Liver (tissue), 9 donors: ENCODE data around the gene GGT6. TPM values are rescaled to one million over a fixed set of nuclear protein-coding genes. Genes with fewer than 3 reads are reported as not detected.

ENCODE experiments used
- DNase-seq: peaks from one replicate; pipeline ENCODE4 v3.0.0-alpha.2; 2017; ENCODE audit warnings: low spot score
- H3K27ac ChIP-seq, 2 donors: one replicate each; pipeline ENCODE4 v1.7.0; 2013; ENCODE audit warnings: inconsistent platforms in 2 of 2, low read length in 2 of 2, control low read depth in 1 of 2, low read depth in 1 of 2, mild to moderate bottlenecking in 1 of 2
- H3K27me3 ChIP-seq, 4 donors: one replicate each; pipeline versions ENCODE4 v1.6.1 to v1.7.0; 2013; ENCODE audit warnings: low read length in 3 of 4, inconsistent platforms in 1 of 4, mild to moderate bottlenecking in 1 of 4, moderate library complexity in 1 of 4; ENCODE audit not compliant: control insufficient read depth in 4 of 4, insufficient read depth in 4 of 4
- H3K36me3 ChIP-seq, 4 donors: one replicate each; pipeline versions ENCODE4 v1.6.1 to v1.7.0; 2013; ENCODE audit warnings: low read length in 3 of 4, mild to moderate bottlenecking in 3 of 4, low read depth in 1 of 4, moderate library complexity in 1 of 4; ENCODE audit not compliant: control insufficient read depth in 4 of 4, insufficient read depth in 3 of 4
- H3K4me1 ChIP-seq, 4 donors: one replicate each; pipeline versions ENCODE4 v1.6.1 to v1.7.0; 2013; ENCODE audit warnings: low read length in 3 of 4, mild to moderate bottlenecking in 3 of 4, moderate library complexity in 1 of 4; ENCODE audit not compliant: control insufficient read depth in 4 of 4, insufficient read depth in 4 of 4
- H3K4me3 ChIP-seq, 3 donors: one replicate each; pipeline versions ENCODE4 v1.6.1 to v1.7.0; 2013; ENCODE audit warnings: low read length in 3 of 3, control low read depth in 1 of 3, low read depth in 1 of 3, mild to moderate bottlenecking in 1 of 3
- H3K9ac ChIP-seq, 2 donors: one replicate each; pipeline ENCODE4 v1.7.0; 2013; ENCODE audit warnings: low read length in 2 of 2, mild to moderate bottlenecking in 2 of 2, moderate library complexity in 2 of 2, control low read depth in 1 of 2, low read depth in 1 of 2
- H3K9me3 ChIP-seq, 4 donors: one replicate each; pipeline versions ENCODE4 v1.6.1 to v1.7.0; 2013; ENCODE audit warnings: low read length in 3 of 4; ENCODE audit not compliant: control insufficient read depth in 4 of 4
- EGR1 ChIP-seq, 2 donors: IDR thresholded peaks; 2 replicates each; pipeline ENCODE4 v1.6.1; 2016 to 2018; ENCODE audit warnings: antibody characterized with exemption in 2 of 2, low read depth in 2 of 2
- FOXA2 ChIP-seq: IDR thresholded peaks from 2 replicates; pipeline ENCODE4 v1.6.1; 2016; ENCODE audit warnings: antibody characterized with exemption
- HNF4G ChIP-seq: IDR thresholded peaks from 2 replicates; pipeline ENCODE4 v1.6.1; 2016; ENCODE audit warnings: antibody characterized with exemption
- JUND ChIP-seq, 2 donors: IDR thresholded peaks; 2 replicates each; pipeline ENCODE4 v1.6.1; 2016; ENCODE audit warnings: antibody characterized with exemption in 2 of 2
- NR2F2 ChIP-seq: IDR thresholded peaks from 2 replicates; pipeline ENCODE4 v1.6.1; 2016; ENCODE audit warnings: antibody characterized with exemption
- RXRA ChIP-seq, 2 donors: IDR thresholded peaks; 2 replicates each; pipeline ENCODE4 v1.6.1; 2017 to 2018; ENCODE audit warnings: antibody characterized with exemption in 2 of 2, mild to moderate bottlenecking in 1 of 2
- TAF1 ChIP-seq: conservative IDR thresholded peaks from 2 replicates; pipeline ENCODE4 v1.6.1; 2016; ENCODE audit warnings: antibody characterized with exemption, mild to moderate bottlenecking
- WGBS: extraction: QIAGEN DNeasy Blood & Tissue Kit; methylation state at CpG from one replicate; pipeline ENCODE4 v1.1.7; 2013; 5-methylcytosine and 5-hydroxymethylcytosine counted together
- polyA plus RNA-seq, 2 donors: library from polyadenylated mRNA; stranded (reverse) in 1 of 2; unstranded in 1 of 2; fragments of 200-250 nt in 1 of 2; fragments of >200 nt in 1 of 2; fragmentation: Nextera tagmentation in 1 of 2; extraction: Ambion mirVana in 1 of 2; gene quantifications; one replicate each; pipeline versions ENCODE4 v1.2.1 to v1.2.3, GENCODE V29; 2013 to 2015
- total RNA-seq, 2 donors: library from RNA; depleted of rRNA; stranded (reverse); fragments of >200 nt; gene quantifications; one replicate each; pipeline ENCODE4 v1.2.3, GENCODE V29; 2014
- TF ChIP-seq, protein P1 (sequence below): IDR thresholded peaks from 2 replicates; pipeline ENCODE4 v1.6.1; 2016; ENCODE audit warnings: antibody characterized with exemption
- TF ChIP-seq, protein P2 (sequence below): IDR thresholded peaks from 2 replicates; pipeline ENCODE4 v1.6.1; 2016; ENCODE audit warnings: antibody characterized with exemption
- TF ChIP-seq, protein P3 (sequence below): IDR thresholded peaks from 2 replicates; pipeline ENCODE4 v1.6.1; 2016; ENCODE audit warnings: antibody characterized with exemption, mild to moderate bottlenecking
- TF ChIP-seq, protein P4 (sequence below): fragments of 150-350 bp; IDR thresholded peaks from 2 replicates; pipeline ENCODE4 v1.5.1; 2017; ENCODE audit warnings: improper control_type of control experiment, low read depth, low read length; ENCODE audit not compliant: missing input control
- donor health status: healthy.
- donor health status: healthy.
- donor health status: healthy.
- donor health status: healthy.
- donor health status: healthy.

GGT6 gene
- total and polyA plus RNA-seq, 4 donors, result 0.19 to 1.1 (median 0.53) TPM

DNA sequence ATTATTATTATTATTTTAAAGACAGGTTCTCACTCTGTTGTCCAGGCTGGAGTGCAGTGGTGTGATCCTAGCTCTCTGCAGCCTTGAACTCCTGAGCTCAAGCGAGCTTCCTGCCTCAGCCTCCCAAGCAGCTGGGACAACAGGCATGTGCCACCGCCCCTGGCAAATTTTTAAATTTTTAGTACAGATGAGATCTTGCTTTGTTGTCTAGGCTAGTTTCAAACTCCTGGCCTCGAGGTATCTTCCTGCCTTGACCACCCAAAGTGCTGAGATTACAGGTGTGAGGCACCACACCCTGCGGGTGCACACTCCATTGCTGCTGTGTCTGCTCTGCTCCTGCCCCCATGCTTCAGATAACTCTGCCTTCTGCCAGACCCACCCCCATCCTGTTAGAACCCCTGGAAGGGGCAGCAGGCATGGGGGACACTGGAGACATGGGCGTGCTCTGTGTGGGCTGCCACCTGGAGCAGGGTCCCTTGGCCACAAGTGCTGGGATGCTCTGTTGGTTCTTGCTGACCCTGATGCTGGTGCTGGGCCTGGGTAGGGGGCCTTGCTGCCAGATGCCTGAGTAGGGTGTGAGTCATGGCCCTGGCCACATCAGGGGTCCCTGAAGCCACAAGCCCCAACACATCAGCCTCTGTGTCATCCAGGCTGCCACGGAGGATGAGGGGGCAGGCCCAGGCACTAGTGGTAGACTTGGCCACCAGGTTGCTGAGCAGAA, 2.6 kb downstream of the GGT6 start:
- H3K9me3 ChIP-seq, result no peaks in the 10 kb centered on the region
- H3K36me3 ChIP-seq, result peaks cover 0 to 7% (median 2%) of the 10 kb centered on the region in 4 donors
- no peaks in the 10 kb centered on the region for H3K27me3 ChIP-seq
- peaks cover 2 to 25% (median 12%) of the 10 kb centered on the region in 4 donors for H3K4me1 ChIP-seq
- H3K27ac ChIP-seq, result no peak overlapping the region
- TF ChIP-seq, protein P1, sequence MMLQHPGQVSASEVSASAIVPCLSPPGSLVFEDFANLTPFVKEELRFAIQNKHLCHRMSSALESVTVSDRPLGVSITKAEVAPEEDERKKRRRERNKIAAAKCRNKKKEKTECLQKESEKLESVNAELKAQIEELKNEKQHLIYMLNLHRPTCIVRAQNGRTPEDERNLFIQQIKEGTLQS, result no peak
- no peak for TF ChIP-seq NR2F2
- TF ChIP-seq, protein P2, sequence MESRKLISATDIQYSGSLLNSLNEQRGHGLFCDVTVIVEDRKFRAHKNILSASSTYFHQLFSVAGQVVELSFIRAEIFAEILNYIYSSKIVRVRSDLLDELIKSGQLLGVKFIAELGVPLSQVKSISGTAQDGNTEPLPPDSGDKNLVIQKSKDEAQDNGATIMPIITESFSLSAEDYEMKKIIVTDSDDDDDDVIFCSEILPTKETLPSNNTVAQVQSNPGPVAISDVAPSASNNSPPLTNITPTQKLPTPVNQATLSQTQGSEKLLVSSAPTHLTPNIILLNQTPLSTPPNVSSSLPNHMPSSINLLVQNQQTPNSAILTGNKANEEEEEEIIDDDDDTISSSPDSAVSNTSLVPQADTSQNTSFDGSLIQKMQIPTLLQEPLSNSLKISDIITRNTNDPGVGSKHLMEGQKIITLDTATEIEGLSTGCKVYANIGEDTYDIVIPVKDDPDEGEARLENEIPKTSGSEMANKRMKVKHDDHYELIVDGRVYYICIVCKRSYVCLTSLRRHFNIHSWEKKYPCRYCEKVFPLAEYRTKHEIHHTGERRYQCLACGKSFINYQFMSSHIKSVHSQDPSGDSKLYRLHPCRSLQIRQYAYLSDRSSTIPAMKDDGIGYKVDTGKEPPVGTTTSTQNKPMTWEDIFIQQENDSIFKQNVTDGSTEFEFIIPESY, result no peak
- no peak overlapping the region for H3K9ac ChIP-seq
- H3K4me3 ChIP-seq, result no peak overlapping the region
- 92% methylated on average over 6 of the region's 6 CpGs for WGBS
- DNase-seq, result no peak

DNA sequence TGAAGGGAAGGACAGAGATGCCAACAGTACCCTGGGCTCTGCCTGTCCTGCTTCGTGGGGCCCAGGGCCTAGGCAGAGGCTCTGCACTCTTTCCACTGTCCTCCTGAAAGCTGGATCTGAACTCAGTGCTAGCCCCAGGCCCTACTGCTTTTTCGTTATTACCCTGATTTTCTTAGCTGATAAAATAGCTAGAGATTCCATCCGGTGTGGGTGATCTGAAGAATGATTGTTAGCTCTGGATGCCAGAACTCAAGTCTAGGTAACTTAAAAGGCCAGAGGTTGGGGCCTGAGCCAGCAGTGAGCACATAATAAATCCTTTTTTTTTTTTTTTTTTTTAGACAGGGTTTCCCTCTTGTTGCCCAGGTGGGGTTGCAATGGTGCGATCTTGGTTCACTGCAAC, 3.4 kb downstream of the GGT6 start:
- H3K36me3 ChIP-seq, result peaks cover under 1 to 12% (median 7%) of the 10 kb centered on the region in 4 donors
- H3K9me3 ChIP-seq, result no peaks in the 10 kb centered on the region
- H3K27me3 ChIP-seq, result no peaks in the 10 kb centered on the region
- H3K4me3 ChIP-seq, result no peak overlapping the region
- H3K27ac ChIP-seq, result no peak overlapping the region
- no peak for TF ChIP-seq TAF1
- TF ChIP-seq, protein P2, result no peak
- TF ChIP-seq HNF4G, result no peak
- TF ChIP-seq FOXA2, result no peak
- TF ChIP-seq, protein P3, sequence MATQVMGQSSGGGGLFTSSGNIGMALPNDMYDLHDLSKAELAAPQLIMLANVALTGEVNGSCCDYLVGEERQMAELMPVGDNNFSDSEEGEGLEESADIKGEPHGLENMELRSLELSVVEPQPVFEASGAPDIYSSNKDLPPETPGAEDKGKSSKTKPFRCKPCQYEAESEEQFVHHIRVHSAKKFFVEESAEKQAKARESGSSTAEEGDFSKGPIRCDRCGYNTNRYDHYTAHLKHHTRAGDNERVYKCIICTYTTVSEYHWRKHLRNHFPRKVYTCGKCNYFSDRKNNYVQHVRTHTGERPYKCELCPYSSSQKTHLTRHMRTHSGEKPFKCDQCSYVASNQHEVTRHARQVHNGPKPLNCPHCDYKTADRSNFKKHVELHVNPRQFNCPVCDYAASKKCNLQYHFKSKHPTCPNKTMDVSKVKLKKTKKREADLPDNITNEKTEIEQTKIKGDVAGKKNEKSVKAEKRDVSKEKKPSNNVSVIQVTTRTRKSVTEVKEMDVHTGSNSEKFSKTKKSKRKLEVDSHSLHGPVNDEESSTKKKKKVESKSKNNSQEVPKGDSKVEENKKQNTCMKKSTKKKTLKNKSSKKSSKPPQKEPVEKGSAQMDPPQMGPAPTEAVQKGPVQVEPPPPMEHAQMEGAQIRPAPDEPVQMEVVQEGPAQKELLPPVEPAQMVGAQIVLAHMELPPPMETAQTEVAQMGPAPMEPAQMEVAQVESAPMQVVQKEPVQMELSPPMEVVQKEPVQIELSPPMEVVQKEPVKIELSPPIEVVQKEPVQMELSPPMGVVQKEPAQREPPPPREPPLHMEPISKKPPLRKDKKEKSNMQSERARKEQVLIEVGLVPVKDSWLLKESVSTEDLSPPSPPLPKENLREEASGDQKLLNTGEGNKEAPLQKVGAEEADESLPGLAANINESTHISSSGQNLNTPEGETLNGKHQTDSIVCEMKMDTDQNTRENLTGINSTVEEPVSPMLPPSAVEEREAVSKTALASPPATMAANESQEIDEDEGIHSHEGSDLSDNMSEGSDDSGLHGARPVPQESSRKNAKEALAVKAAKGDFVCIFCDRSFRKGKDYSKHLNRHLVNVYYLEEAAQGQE, result no peak
- TF ChIP-seq, protein P4, sequence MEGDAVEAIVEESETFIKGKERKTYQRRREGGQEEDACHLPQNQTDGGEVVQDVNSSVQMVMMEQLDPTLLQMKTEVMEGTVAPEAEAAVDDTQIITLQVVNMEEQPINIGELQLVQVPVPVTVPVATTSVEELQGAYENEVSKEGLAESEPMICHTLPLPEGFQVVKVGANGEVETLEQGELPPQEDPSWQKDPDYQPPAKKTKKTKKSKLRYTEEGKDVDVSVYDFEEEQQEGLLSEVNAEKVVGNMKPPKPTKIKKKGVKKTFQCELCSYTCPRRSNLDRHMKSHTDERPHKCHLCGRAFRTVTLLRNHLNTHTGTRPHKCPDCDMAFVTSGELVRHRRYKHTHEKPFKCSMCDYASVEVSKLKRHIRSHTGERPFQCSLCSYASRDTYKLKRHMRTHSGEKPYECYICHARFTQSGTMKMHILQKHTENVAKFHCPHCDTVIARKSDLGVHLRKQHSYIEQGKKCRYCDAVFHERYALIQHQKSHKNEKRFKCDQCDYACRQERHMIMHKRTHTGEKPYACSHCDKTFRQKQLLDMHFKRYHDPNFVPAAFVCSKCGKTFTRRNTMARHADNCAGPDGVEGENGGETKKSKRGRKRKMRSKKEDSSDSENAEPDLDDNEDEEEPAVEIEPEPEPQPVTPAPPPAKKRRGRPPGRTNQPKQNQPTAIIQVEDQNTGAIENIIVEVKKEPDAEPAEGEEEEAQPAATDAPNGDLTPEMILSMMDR, result no peak
- TF ChIP-seq RXRA (IDR thresholded peaks at IDR 0.05), result no peak
- no peak for TF ChIP-seq EGR1 (IDR thresholded peaks at IDR 0.05; ENCODE audit: low read depth in 2 of 2)
- TF ChIP-seq JUND (IDR thresholded peaks at IDR 0.05), result no peak
- DNase-seq, result no peak
- peaks cover 2 to 25% (median 12%) of the 10 kb centered on the region in 4 donors for H3K4me1 ChIP-seq
- WGBS, result 74% methylated on average over 4 of the region's 4 CpGs
- no peak overlapping the region for H3K9ac ChIP-seq
